HG03025 (cell line): ENCODE measurements around the gene ITPRIP.

Source experiments
- ATAC-seq: cut with Tn5 transposase; IDR thresholded peaks from one replicate; pipeline ENCODE4 v1.9.1; 2021; ENCODE audit warnings: mild to moderate bottlenecking, moderate library complexity; ENCODE audit not compliant: unreplicated experiment, low FRiP score

The ITPRIP gene, protein sequence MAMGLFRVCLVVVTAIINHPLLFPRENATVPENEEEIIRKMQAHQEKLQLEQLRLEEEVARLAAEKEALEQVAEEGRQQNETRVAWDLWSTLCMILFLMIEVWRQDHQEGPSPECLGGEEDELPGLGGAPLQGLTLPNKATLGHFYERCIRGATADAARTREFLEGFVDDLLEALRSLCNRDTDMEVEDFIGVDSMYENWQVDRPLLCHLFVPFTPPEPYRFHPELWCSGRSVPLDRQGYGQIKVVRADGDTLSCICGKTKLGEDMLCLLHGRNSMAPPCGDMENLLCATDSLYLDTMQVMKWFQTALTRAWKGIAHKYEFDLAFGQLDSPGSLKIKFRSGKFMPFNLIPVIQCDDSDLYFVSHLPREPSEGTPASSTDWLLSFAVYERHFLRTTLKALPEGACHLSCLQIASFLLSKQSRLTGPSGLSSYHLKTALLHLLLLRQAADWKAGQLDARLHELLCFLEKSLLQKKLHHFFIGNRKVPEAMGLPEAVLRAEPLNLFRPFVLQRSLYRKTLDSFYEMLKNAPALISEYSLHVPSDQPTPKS

DNA sequence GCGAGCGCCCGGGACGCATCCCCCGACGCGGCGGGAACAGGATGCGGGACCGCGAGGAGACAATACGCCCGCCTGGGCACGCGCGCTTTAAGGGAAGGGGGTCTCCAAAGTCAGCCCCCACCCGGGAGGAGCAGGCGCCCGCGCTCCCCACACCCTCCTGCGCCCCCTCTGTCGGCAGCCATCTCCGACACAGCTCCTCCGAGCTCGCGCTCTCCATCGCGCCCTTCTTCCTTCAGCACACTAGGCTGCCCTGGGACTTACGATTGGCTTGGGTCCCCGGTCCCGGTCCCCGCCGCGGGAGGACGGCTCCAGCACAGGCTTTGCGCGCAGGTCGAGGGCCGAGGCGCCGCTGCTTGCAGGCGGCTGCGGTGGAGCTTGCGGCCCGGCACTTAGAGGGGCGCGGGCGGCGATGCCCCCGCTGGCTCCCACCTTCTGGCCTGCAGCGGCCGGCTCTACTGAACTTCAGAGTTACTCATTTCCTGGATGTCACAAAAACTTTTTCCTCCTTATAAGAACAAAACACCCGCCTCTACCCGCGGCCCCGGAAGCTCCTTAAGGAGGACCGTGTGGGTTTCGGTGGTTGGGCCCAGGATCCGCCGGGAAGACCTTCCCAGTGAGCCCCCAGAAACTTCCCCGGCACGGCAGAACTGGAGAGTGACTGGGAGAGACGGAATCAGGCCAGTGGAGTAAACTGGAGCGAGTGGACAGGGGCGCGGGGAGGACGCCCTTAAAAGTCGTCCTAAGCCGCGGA lies at the start of gene ITPRIP:
ITPRIP (minus strand) TSS at position 481 of the 751 bp plus-strand sequence. CDS start 22,414 bp downstream, outside the sequence.
- peak; percentile 56 for ATAC-seq

DNA sequence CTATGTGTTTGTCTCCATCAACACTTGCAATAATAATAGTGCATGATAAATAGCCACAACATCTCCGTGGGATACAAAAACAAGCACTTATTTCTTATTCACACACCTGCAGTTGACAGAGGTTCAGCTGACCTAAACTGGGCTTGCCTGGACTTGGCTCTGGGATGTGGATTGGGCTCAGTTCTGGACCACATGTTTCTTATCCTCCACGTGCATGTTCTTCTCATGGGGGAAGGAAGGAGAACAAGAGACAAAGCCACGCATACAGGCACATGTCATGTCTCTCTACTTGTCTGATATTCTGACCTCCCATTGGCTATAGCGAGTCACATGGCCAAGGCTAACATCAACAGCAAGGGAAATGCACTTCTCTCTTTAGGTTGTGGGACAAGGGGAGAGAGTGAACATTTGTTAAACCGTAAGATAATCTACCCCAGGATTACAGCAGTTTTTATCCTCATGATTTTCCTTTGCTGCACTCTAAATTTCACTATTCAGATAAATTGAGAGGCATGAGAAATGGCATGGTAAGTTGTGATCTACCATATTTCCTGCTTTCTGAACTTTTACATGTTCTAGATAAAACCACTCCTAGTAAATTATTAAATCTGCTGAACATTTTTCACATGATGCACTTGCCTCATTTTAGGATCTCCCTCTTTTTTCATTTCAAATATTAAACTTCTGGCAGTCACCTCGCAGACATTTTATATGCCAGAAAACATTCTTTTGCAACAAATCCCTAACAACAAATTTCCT lies 49.0 kb upstream of the ITPRIP start:
- ATAC-seq = no peak

DNA sequence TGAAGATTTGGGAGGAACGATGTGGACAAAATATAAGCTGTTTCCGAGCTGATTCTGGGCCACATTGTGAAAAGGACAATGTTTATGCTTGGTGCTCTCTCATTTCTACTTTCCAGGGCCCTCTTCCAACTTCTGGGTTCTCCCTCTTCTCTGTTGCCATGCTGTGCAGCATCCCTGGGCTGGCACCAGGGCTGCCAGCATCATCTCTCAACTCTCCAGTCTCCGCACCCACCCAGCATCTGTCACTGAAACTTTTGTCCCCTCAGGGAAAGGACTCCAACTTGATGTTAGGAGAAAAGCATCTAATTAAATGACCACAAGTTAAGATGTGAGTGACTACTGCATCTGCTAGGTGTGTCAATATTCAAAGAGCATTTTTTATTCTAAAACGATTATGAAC lies 42.1 kb upstream of the ITPRIP start:
- no peak for ATAC-seq

DNA sequence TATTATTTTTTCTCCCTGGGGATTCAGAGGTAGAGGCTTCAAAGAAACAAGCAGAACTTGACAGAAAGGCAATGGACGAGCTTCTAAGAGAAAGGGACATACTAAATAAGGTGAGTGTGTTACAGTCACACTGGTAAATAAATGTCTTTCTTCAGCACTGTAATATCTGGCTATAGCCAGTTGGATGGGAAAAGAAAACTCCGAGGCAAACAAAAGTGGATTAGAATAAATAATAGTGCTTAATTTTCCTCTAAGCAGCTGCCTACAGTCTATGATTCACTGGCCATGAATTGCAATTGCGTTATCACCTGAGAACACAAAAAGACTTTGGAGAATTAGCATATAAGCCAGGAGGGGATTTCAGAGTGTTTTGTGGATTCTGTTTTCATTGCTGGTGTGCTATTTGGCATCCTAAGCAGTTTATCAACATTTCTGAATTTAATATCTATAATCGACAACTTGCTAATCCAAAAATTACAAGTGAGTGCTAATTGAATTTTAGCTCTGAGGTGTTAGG lies 38.6 kb upstream of the ITPRIP start:
- no peak for ATAC-seq

DNA sequence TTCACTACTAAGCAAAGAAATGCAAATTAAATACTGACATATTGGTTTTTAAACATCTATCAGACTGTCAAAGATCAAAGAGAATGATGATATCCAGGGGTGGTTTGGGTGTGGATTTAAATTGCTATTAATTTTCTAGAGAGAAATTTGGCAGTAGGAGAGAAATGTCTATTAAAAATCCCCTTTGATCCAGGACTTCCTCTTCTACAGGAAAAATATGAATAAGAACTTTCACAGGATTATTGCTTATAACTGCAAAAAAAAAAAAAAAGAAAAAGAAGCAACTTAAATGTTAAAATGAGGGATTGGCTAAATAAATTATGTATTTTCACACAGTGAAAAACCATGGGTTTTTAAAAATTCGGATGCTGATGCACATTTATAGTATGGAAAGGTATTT lies 36.3 kb upstream of the ITPRIP start:
- no peak for ATAC-seq

DNA sequence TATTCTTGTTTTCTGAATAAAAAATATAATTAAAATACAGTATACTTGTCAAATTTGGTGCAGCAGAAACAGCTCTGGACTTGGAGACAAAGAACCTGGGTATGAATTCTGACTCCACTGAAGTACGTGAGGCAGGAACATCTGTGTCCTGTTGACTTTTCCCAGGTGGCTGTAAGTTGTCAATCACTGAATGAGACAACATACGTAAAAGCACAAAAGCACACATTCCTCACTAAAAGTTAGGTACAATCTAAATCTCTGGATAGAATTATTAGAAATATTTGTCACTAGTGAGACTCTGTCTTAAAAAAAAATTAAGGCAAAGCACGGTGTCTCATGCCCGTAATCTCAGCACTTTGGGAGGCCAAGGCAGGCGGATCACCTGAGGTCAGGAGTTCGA lies 33.5 kb upstream of the ITPRIP start:
- no peak for ATAC-seq

DNA sequence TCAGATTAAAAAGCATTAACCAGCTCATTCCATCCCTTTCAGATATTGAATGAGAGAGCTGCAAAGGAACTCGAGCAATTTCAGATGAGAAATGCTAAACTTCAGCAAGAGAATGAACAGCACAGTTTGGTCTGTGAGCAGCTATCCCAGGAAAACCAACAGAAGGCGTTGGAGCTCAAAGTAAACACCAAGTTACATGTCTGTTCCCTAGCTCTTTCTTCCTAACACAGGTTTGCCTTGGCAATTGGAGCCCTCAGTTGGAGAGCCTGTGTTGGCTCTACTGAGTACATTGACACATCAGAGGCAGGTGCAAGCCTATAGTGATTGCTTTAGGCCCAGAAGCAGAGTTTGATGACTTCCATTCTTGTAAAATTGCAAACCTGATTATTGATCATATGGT lies 30.1 kb upstream of the ITPRIP start:
- no peak for ATAC-seq

DNA sequence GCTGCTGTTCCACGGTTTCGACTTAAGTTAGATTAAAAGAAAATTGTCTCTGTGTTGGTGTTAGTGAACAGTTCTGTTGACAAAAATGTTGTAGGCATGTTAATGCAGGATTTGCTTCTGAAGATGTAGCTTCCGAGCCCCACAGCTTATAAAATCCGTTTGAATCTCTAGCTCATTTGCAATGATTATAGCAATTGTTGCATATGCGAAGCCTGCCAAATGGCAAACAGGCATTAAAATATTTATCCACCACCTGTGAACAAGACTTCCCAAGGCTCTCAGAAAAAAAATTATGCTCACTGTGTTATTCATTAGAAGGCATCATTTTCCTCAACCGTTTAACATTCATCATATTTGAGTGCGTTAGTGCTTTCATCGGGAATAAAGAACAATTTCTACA lies 29.6 kb upstream of the ITPRIP start:
- no peak for ATAC-seq

DNA sequence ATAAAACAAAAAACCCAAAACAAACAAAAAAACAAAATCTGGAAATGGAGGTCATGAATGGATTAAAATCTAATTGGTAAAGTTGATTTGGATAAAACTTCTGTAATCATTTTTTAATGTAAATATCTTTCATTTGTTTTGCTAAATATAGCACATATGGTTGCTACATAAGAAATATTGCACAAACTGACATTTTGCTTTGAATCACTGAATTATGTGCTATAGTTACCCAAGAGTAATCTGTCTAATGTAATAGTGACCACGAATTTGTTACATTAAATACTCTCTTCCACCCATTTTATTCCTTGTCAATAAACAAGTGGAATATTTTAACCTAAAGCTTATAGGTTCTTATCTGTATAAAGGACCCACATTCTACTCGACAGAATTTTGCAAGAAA lies 21.5 kb upstream of the ITPRIP start:
- ATAC-seq = no peak

DNA sequence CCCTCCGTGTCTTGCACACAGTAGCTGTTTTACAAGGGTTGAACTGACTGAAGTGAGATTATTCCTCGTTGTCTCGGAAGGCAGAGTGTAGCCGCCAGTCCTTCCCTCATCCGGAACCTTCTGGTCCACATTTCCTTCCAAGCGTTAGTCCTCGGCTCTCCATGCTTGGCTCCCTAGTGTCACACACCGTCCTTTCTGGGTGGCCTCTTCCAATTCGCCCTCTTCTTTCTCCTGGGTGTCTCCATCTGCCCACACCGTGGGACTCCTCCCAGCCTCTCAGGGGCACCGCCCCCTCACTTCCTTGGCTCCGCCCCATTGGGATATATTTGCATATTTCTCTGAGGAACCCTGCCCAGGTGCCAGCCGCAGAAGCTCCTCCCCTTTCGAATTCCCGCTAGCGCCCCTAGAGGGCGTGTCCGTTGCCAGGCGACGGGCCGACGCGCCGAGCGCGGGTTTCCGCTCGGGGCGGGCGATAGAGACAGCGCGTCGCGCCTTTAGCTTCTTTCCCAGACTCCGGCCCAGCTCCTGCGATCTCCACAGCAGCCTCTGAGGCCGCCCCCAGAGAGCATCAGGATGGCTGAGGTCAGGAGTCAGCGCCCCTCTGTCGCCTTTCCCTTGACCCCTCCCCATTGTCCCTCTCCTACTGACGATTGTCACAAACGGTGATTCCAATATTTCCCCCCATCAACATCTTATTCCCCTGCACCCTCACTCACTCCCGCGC lies 15.2 kb upstream of the ITPRIP start, which contains the start of gene CFAP58:
CFAP58 (plus strand) TSS at position 509 of the 724 bp plus-strand sequence; CDS start at position 574, 65 bp downstream.
- peak; percentile 51 for ATAC-seq

DNA sequence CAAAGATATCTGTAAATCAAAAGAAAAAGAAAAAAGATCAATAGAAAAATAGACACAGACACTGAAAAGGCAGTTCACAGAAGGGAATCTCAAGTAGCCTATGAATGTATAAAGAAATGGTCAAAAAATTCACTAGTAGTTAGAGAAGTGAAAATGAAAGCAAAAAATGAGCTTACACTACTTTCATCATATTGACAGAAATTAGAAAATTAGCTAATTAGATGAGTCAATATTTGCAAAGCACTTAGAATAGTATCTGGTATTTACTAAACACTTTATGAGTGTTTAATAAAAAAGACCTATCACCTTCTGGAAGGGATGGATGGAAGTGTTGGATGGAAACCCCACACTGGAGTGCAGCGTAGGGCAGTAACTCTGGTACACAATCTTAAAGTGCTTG lies 13.7 kb upstream of the ITPRIP start:
- no peak for ATAC-seq

DNA sequence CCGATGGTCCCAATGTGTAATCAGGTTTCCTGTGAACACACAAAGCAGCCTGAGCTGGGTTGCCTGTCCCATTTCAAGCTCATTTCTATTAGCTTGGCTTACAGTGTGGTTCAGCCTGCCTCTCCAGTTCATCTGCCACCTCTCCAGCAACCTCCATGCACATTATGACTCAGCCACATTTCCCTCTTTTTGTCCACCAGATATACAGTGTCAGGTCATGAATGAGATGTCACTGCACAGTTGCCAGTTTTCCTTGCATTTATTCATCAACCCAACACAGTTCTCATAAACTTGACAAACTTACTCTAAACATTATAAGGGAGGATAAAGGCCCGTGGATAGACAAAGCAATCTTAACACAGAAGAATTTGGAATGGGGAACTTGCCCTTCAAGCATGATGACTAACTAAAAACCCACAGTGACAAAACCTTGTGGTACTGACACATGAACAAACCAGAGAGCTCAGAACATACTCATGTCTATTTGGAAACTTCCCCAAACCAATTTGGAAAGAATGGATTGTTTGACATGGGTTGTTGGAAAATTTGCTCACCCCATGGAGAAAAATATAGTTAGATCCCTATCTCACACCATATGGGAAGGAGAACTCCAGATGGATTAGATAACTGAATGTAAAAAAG lies 12.9 kb upstream of the ITPRIP start:
- ATAC-seq = no peak

DNA sequence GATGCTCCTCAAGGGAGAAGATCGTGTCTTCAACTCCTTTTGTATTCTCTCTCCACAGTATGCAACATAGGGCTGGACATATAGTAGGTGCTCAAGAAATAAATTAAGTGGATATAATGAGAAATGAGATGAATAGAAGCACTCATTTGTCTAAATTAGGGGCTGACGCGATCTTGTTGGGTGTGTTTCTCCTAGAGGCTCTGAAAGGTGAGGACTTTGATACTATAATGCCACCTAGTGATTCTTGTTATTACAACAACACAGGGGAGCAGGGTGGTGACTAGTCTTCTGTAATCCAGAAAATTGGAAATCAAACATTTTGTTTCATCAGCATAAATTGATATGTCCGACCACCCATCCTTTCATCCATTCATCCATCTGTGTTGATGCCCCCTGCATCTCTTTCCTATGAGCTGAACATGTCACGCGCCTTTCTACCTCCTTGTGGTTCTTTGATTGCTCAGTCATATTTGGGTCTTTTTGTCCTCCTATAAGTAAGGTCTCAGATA lies 11.9 kb upstream of the ITPRIP start:
- peak; percentile 41 for ATAC-seq

DNA sequence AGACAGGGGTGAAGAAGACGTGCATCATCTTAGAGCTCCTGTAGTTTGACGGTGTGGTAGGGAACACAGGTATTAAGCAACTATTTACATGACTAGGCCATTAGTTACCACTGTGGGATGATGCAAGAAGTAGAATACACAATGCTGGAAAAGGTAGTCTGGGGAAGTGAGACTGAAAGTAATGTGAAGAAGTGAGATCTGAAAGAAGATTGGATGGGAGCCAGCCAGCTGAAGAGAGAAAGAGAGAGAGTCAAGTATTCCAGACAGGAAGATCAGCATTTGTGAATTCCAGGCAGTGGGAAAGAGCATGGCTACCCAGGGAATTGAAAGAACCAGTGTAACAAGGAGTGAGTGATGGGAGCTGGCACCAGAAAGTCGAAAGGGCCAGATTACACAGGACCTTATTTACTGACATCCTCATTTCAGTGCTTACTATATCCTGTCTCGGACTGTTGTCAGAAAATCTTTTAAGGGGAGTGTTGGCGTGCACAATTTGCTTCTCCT lies 11.4 kb upstream of the ITPRIP start:
- ATAC-seq = peak; percentile 58

DNA sequence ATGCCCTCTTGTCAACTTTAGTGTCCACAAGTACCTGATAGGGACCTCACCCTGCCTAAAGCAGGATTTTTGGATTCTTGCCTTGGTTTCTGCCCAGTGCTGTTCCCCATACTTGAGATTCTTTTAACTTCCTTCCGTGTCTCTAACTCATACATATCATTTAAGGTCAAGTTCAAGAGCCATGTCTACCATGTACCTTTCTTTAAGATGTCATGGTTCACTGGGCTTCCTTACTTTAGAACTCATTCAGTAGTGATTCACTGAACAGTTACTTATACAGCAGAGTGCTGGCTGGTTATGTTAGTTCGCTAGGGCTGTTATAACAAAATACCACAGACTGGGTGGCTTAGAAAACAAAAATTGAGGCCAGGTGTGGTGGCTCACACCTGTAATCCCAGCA lies 10.3 kb upstream of the ITPRIP start:
- ATAC-seq = no peak

DNA sequence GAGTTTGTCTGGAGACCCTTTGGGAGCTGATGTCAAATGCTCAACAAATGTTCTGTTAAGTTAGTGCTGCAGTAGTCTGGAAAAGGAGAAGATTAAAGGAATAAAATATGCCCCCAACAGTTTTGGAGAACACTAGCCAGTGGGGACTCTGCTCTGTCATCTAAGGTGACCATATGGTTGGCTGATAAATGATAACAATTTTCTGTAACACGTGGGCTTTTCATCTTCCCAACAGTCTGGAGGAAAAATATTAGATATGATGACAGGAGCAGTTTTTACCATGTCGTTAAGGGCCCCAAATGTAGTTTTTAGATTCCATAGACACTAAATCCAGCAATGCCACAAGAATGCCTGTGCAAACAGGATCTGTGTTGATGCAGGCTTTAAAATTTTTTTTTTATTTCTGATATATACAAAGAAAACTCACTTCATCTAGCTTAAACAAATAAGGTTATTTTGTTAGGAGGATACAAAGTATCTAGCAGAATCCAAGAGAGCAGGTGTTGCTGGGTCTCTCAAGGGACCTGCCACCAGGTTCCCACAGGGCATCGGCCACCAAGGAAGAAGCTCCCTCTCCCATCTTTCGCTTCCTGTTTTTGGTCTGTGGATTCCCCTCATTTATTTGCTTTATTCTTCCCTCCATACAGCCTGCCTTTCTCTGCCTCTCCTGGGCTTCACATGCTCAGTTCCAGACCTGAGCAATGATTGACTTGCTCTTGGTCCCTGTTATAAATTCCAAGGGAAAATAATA lies 9.2 kb upstream of the ITPRIP start:
- no peak for ATAC-seq

DNA sequence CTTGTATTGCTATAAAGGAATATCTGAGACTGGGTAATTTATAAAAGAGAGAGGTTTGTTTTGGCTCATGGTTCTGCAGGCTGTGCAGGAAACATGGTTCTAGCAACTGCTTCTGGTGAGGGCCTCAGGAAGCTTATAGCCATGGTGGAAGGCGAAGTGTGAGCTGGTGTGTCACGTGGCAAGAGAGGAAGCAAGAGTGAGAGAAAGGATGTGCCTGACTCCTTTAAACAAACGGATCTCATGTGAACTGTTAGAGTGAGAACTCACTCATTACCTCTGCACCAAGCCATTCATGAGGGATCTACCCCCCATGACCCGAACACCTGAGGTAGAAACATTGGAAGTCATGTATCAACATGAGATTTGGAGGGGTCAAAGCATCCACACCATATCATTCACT lies 7.7 kb upstream of the ITPRIP start:
- ATAC-seq = no peak

DNA sequence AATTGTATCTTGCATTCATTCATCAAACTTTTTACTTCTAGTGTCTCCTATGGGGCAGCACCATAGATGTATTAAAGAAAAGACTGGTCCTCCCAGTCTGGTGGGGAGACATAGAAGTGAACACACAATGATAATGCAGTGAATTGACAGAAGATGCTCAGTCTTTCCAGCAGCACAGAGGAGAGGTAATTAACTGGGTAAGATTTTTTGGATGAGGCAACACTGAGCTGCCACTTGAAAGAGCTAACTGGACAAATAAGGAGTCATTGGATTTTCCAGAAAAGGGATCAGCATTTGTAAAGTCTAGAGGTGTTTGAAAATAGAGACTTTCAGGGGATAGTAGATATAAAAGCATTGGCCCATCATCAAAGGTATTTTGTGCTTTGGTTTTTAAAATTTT lies 7.2 kb upstream of the ITPRIP start:
- no peak for ATAC-seq
